GM18517 (cell line): ENCODE measurements around the gene BCAS3.
"Not testable (repeated sequence)": the region's sequence is repeated elsewhere in the genome, so short reads cannot be mapped to it uniquely, and the experiment has no call there.

Experiments
- ATAC-seq: cut with Tn5 transposase; IDR thresholded peaks from one replicate; pipeline ENCODE4 v1.9.1; 2021; ENCODE audit warnings: mild to moderate bottlenecking, moderate library complexity; ENCODE audit not compliant: unreplicated experiment

The BCAS3 gene

DNA sequence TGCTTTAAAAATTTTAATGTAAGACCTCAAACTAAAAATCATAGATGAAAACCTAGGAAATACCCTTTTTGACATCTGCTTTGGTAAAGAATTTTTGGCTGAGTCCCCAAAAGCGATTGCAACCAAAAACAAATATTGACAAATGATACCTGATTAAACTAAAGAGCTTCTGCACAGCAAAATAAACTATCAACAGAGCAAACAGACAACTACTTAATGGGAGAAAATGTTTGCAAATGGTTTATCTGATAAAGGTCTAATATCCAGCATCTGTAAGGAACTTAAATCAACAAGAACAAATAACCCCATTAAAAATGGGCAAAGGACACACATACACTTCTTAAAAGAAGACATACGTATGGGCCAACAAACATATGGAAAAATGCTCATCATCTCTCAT, 242.5 kb downstream of the BCAS3 start:
- no peak for ATAC-seq

DNA sequence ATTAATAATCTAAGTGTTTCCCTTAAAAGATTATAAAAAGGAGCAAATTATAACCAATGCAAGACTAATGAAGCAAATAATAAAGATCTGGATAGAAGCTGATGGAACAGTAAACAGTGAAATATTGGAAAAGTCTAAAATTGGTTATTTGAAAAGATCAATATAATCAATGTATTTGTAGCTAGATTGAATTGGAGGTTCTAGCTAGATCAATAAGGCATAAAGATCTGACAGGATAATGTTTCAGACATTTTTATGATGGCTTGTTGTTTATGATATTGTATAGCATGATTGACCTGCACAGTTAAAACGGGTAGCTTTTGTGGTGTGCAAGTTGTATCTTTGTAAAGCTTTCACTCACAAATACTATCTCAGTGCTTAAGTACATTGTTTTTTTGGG, 245.3 kb downstream of the BCAS3 start:
- ATAC-seq, result no peak

DNA sequence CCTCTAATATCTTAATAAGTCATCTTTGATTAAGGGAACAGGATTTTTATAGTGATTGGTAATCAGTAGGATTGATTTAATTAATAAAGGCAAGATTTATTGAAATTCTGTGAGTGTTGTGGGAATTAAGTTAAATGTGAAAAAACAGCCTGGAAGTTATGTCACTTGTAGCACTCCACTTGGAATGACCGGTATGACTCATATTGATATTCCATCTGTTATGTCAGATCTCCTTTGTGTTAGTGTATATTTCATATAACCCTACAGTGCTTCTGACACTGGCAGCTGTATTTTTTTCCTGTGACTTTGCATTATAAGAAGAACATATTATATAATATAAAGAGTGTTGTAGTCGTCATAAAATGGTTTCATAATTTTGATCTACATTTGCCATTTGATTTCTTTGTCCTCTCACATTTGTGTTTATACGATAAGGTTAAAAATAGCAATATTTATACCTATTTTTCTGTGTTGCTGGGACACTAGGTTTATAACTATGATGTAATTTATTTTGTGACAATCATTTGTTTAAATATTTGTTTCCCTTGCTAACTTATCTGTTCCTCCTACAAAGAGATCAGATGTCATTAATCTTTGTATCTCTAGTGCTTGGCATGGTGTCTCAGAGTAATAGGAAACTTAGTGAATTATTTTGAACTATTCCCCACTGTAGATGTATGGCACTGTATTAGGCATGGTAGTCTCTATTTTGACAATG, 249.0 kb downstream of the BCAS3 start:
- ATAC-seq, result no peak

DNA sequence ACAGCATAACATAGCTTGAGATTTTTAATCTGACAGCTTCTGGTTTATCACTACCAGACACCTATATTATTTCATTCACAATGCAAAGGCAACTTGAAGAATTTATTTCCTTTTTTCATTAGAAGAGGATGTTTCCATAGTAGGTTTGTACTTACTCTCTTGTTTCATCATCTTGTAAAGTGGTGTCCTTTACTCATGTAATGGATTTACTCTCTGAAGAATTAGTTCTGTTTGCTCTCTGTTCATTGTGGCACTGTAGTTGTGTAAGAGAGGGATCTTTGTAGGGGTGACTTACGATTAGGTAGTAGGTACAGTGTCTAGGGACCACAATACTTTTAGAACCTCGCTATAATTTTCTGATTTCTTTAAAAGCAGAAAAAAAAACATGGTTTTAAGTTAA, 256.1 kb downstream of the BCAS3 start:
- ATAC-seq, result no peak

DNA sequence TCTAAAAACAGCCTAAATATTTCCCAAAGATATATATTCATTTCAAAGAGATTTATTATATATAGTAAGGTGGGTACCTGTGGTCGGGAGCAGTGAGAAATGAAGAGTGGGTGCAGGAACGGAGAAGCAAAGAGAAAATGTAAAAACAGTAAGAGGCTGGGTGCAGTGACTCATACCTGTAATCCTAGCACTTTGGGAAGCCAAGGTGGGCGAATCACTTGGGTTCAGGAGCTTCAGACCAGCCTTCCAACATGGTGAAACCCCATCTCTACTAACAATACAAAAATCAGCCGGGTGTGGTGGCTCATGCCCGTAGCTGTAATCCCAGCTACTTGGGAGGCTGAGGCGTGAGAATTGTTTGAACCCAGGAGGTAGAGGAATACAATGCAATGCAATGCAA, 257.1 kb downstream of the BCAS3 start:
- ATAC-seq, result no peak

DNA sequence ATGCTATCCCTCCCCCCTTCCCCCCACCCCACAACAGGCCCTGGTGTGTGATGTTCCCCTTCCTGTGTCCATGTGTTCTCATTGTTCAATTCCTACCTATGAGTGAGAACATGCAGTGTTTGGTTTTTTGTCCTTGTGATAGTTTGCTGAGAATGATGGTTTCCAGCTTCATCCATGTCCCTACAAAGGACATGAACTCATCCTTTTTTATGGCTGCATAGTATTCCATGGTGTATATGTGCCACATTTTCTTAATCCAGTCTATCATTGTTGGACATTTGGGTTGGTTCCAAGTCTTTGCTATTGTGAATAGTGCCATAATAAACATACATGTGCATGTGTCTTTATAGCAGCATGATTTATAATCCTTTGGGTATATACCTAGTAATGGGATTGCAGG, 258.3 kb downstream of the BCAS3 start:
- not testable (repeated sequence) for ATAC-seq

DNA sequence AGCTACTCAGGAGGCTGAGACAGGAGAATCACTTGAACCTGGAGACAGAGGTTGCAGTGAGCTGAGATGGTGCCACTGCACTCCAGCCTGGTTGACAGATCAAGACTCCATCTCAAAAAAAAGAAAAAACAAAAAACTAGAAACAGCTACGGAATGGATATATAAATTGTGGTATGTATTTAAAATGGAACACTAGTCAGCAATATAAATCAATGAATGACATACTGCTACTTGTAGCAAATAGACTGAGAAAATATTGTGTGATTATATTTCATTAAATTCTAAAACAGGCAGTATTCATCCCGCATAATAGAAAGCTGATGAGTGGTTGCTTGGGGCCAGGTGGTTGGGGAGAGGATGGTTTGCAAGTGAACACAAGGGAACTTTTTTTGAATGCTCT, 261.7 kb downstream of the BCAS3 start:
- no peak for ATAC-seq

DNA sequence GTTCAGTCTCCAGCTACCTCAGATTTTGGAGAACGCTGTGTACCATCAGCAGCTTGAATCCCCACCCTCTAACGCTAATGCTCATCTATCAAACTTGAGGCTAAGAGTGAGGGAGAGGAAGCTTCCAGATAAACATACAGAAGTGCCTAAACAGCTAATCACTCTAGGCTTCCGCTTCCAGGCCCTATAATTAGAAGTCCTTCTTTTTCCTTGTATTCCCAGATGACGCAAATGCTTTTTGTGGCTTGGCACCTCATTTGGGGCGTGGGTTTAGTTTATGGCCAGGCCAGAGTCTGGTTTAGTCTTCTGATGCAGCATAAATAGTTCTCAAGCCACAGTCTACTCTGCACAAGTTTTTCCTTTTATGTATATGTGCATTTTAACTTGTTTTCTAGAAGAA, 263.4 kb downstream of the BCAS3 start:
- no peak for ATAC-seq

DNA sequence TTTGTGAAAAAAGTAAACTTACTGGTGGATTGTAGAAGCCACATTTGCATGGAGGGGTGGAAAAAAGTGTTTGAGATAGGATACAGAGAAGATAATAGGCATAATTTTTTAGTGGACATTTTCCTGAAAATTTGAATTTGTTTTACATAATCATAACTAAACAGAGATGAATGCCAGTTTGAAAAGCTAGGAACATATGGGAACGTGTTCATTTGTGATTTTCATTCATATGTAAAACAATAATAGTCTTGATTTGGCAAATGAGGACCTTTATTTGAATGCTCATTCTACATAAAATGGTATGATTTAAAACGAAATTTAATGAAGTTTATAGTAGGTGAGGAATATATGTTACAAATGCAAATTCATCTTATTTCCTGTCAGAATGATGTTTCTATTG, 263.9 kb downstream of the BCAS3 start:
- ATAC-seq, result no peak

DNA sequence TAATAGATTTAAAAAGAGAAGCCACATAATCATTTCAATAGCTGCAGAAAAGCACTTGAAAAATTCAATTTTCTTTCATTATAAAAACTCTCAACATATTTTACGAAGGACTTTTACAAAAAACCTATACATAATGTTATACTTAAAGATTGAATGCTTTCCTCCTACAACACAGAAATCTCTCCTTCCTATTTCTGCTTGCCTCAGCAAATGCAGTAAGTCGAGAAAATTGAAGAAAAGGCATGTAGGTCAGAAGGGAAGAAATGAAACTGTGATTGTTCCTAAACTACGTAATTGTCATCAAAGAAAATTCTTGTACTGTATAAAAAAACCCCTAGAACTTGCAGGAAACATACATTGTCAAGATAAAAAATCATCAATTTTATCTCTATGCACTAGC, 267.1 kb downstream of the BCAS3 start:
- no peak for ATAC-seq

DNA sequence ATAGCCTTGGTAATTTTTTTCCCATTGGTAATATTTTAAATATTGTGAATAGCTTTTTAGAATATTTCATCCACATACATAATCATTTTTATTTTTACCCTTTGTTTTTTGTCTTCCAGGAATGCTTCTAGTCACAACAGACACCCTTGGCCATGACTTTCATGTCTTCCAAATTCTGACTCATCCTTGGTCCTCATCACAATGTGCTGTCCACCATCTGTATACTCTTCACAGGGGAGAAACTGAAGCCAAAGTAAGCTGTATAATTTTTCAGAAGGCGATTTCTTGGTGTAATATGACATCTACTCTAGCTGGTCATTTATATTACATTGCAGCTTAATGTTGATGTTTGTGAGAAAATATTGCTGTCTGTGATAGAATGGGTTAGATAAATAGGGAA, 269.4 kb downstream of the BCAS3 start:
- no peak for ATAC-seq

DNA sequence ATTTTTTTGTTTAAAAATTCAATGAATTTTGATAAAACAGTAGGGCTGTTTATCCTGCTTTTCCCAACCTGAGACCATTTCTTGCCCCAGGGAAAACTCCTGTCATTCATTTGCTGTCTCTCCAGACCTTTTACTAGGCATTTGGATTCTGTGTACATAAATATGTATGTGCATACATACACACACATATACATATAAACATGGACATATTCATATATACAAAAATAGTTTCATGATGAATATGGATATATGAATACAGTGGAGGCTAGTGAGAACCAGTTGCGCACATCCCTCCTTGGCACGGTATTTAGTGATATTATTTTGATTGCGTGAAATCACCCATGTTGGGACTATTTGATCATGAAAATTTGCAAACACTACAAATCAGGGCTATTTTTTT, 269.9 kb downstream of the BCAS3 start:
- ATAC-seq, result no peak

DNA sequence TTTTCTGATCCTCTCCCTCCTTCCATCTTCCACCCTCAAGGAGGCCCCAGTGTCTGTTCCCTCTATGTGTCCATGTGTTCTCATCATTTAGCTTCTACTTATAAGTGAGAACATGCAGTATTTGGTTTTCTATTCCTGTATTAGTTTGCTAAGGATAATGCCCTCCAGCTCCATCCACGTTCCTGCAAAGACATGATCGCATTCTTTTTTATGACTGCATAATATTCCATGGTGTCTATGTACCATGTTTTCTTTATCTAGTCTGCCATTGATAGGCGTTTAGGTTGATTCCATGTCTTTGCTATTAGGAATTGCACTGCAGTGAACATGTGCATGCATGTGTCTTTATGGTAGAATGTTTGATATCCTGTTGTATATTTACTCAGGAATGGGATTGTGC, 275.1 kb downstream of the BCAS3 start:
- ATAC-seq, result no peak

DNA sequence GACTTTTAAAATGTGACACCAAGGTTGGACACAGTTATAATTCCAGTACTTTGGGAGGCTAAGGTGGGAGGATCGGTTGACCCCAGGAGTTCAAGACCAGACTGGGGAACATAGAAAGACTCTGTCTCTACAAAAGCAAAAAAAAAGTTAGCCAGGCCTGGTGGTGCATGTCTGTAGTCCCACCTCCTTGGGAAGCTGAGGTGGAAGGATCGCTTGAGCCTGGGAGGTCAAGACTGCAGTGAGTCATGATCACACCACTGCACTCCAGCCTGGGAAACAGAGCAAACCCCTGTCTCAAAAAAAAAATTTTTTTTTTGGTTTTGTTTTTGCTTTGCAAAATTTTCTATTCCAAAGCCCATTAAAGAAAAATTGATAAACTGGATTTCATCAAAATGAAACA, 281.4 kb downstream of the BCAS3 start:
- no peak for ATAC-seq

DNA sequence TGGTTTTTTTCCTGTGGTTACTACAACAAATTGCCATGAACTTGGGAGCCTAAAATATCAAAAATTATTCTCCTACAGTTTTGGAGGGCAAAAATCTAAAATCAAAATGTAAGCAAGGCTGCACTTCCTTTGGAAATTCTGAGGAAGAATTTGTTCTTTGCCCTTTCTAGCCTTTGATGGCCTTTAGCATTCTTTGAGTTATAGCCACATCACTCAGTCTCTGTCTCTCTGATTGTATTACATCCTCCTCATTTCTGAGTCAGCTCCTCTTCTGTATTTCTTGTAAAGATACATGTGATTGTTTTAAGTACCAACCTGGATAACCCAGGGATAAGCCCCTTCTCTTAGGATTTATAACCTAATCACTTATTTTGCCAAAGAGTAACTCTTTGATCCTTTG, 282.0 kb downstream of the BCAS3 start:
- no peak for ATAC-seq

DNA sequence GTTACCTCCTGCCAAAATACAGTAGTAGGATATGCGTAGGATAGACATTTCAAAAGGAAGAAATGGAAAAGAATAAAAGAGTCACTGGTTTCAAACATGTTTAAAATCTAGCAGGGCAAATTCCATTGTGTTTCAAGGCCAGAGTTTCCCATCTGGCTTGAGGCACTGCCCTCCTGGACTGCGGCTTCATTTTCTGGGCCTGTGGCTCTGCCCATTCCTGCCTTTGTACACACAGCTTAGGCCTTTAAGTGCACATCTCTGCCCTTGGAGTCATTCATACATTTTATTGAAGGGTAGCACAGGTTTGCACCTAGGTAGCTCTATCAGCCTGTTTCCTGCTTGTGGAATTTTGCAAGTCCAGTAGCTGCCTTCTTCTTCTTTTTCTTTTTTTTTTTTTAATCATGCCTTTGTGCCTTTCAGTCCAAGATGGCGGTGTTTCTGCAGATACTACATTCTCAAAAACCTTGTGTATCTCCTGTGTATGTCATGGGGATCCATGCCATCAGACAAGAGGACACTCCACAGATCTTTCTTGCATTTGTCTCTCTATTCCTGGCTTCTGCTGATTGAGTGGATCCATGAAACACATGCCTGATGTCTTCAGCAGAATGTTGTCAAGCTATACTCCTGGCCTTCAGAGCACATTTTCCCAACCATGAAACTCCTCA, 282.9 kb downstream of the BCAS3 start:
- no peak for ATAC-seq

DNA sequence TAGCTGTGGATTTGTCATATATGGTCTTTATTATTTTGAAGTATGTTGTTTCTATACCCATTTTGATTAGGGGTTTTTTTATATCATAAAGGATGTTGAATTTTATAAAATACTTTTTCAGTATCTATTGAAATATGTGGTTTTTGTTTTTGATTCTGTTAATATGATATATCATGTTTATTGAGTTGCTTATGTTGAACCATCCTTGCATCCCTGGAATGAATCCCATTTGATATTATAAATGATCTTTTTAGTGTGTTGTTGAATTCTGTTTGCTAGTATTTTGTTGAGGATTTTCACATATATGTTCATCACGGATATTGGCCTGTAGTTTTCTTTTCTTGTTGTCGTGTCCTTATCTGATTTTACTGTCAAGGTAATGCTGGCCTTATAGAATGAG, 286.5 kb downstream of the BCAS3 start:
- ATAC-seq, result no peak

DNA sequence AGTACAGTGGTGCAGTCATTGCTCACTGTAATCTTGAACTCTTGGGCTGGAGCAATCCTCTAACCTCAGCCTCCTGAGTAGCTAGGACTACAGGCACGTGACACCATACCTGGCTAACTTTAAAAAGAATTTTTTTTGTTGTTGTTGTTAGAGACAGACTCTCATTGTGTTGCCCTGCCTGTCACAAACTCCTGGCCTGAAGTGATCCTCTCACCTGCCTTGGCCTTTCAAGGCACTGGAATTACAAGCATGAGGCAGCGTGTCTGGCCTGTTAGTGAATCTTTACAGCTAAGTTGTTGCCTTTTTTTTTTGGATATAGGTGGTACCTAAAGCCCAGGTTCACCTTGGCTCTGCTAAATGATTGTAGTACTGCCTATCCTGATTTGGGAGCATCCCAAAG, 290.6 kb downstream of the BCAS3 start:
- no peak for ATAC-seq

DNA sequence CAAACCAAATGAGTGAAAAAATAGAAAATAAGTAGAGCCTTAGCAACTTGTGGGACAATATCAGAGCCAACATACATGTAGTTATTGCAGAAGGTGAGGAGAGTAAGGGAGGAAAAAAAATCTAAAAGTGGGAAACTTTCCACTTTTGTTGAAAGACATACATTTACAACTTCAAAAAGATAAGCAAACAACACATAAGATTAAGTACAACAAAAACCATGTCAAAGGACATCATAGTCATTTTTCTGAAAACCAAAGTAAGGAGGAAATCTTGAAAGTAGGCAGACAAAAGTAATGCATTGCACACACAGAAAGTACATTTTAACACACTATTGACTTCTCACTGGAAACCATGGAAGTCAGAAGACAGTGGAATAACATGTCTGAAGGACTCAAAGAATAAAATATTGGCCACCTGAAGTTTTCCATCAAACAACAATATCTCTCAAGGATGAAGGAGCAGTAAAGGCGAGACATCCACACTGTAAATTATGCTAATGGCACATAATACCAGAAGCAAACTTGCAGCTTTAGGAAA, 291.9 kb downstream of the BCAS3 start:
- no peak for ATAC-seq

DNA sequence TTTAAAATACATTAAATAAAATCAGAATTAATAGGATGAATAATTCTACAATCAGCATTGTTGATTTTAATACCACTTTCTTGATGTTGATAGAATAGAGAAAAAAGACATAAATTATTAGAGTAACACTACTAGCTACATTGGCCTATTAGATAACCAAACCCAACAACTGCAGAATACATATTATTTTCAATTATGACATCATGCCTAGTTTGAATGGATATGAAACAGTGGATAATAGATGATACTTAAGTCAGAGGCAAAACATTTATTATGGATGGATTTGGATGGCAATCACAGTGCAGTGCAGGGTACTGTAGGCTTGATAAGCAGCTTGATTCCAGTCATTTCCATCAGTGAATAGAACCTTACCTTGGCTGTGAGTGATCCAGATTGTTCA, 293.1 kb downstream of the BCAS3 start:
- ATAC-seq, result no peak

DNA sequence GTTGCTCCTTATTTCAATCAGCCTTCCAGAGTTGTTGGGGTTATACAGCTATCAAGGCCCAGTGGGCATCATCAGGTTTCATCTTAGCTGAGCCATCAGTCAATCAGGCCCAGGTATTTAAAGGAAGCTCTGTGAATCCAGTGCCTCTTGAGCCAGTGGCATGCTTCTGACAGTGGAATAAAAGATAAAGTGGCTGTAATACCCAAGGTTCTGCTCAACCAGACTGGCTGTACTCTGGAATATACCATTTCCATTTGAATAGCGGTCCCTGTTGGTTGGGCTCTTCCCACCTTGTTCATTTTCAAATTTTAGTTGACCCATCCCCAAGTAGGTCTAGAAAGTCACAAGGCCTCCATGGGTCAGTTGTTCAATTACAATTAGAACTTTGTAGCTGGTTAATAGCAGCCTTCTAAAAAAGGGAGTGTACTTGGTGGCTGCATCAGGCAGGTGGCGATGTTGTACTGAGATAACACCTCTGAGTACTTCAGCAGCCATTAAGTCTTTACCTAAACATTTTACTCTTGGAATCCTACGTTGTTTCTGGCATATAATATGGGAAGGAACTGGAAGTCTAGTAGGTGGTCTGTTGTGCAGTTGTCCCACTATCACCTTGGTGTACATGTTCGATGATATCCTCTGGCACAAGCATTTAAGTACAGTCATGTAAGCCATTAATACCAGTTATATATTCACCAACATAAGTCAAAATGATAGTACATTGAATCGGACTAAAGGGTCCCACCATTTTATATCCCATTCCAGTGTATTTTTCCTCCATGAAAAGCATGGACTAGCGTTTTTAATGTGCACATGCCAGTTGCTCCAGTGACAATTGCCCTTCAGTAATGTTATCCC, 294.1 kb downstream of the BCAS3 start:
- ATAC-seq, result no peak

DNA sequence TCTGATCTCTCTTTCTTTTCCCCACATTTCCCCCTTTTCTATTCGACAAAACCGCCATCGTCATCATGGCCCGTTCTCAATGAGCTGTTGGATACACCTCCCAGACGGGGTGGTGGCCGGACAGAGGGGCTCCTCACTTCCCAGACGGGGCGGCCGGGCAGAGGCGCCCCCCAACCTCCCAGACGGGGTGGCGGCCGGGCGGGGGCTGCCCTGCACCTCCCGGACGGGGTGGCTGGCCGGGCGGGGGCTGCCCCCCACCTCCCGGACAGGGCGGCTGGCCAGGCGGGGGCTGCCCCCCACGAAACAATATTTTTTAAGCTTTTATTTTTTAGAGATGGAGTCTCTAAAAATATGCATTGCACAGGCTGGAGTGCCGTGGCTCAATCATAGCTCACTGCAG, 299.2 kb downstream of the BCAS3 start:
- ATAC-seq, result not testable (repeated sequence)
